Measurements from ENCODE around the gene TPPP.

TPPP gene

DNA sequence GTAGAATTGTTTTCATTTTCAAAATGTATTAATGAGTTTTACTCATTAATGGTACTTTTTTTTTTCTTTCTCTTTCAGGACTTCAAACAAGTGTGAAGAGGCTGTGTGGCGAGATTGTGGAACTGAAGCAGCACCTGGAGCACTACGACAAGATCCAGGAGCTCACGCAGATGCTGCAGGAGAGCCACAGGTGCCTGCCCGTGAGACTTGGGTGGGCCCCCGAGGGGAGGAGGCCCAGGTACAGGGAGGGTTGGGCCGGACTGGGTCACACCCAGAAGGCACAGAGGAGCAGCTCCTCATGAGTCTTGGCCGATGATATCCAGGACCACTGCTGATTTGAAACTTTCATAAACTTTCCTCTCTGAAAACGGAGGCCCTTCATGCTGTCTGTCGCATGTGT is 45.4 kb downstream of the TPPP start:
- Histone ChIP-seq H3K9me3 (ENCODE audit: control insufficient read depth, insufficient read depth, low read length) (peaks cover 19% of the 10 kb centered on the region), H3K4me3 (ENCODE audit: low read length) (no peak overlapping the region), H3F3A (ENCODE audit: control insufficient read depth, insufficient read depth) (no peaks in the 10 kb centered on the region), H3K27me3 (ENCODE audit: control insufficient read depth, low read length) (no peaks in the 10 kb centered on the region), H3K79me2 (ENCODE audit: control insufficient read depth, low read length) (no peaks in the 10 kb centered on the region), H4K20me1 (ENCODE audit: control insufficient read depth, insufficient read depth, low read depth, low read length) (no peaks in the 10 kb centered on the region), H3K4me2 (ENCODE audit: low read length) (no peak overlapping the region), H3K27ac (ENCODE audit: low read depth, low read length) (no peak overlapping the region), H3K4me1 (ENCODE audit: control insufficient read depth, low read length) (peaks cover 12% of the 10 kb centered on the region), H3K36me3 (ENCODE audit: control insufficient read depth, low read length) (peaks cover 71% of the 10 kb centered on the region), H3K9me2 (replicated peaks; ENCODE audit: control insufficient read depth, low read length) (no peaks in the 10 kb centered on the region)
- TF ChIP-seq CTCF (IDR thresholded peaks at IDR 0.05; ENCODE audit: low read depth, low read length, poor library complexity, severe bottlenecking) (no peak), EZH2phosphoT487 (IDR thresholded peaks at IDR 0.05; ENCODE audit: borderline replicate concordance, low read length) (no peak)

- Histone ChIP-seq H3K9me3 (ENCODE audit: control insufficient read depth, insufficient read depth, low read length) (peaks cover 19% of the 10 kb centered on the region), H3K27me3 (ENCODE audit: control insufficient read depth, low read length) (no peaks in the 10 kb centered on the region), H3K27ac (ENCODE audit: low read depth, low read length) (no peak overlapping the region), H3F3A (ENCODE audit: control insufficient read depth, insufficient read depth) (no peaks in the 10 kb centered on the region), H3K79me2 (ENCODE audit: control insufficient read depth, low read length) (no peaks in the 10 kb centered on the region), H3K4me3 (ENCODE audit: low read length) (no peak overlapping the region), H3K4me1 (ENCODE audit: control insufficient read depth, low read length) (peaks cover 12% of the 10 kb centered on the region), H4K20me1 (ENCODE audit: control insufficient read depth, insufficient read depth, low read depth, low read length) (no peaks in the 10 kb centered on the region), H3K9me2 (replicated peaks; ENCODE audit: control insufficient read depth, low read length) (no peaks in the 10 kb centered on the region), H3K36me3 (ENCODE audit: control insufficient read depth, low read length) (peaks cover 71% of the 10 kb centered on the region), H3K4me2 (ENCODE audit: low read length) (no peak overlapping the region)
- TF ChIP-seq CTCF (IDR thresholded peaks at IDR 0.05; ENCODE audit: low read depth, low read length, poor library complexity, severe bottlenecking) (no peak), EZH2phosphoT487 (IDR thresholded peaks at IDR 0.05; ENCODE audit: borderline replicate concordance, low read length) (no peak)
Measured at GRCh38 chr5:647311-647710, 45.8 kb downstream of the TPPP start.

- no peak overlapping the region for H3K4me2 ChIP-seq (ENCODE audit: low read length)
- H4K20me1 ChIP-seq (ENCODE audit: control insufficient read depth, insufficient read depth, low read depth, low read length), result no peaks in the 10 kb centered on the region
- H3K4me1 ChIP-seq (ENCODE audit: control insufficient read depth, low read length), result peaks cover 12% of the 10 kb centered on the region
- H3K27me3 ChIP-seq (ENCODE audit: control insufficient read depth, low read length), result no peaks in the 10 kb centered on the region
- no peaks in the 10 kb centered on the region for H3F3A ChIP-seq (ENCODE audit: control insufficient read depth, insufficient read depth)
- no peak overlapping the region for H3K4me3 ChIP-seq (ENCODE audit: low read length)
- peaks cover 19% of the 10 kb centered on the region for H3K9me3 ChIP-seq (ENCODE audit: control insufficient read depth, insufficient read depth, low read length)
- H3K9me2 ChIP-seq (replicated peaks; ENCODE audit: control insufficient read depth, low read length), result no peaks in the 10 kb centered on the region
- no peaks in the 10 kb centered on the region for H3K79me2 ChIP-seq (ENCODE audit: control insufficient read depth, low read length)
- peaks cover 66% of the 10 kb centered on the region for H3K36me3 ChIP-seq (ENCODE audit: control insufficient read depth, low read length)
- no peak overlapping the region for H3K27ac ChIP-seq (ENCODE audit: low read depth, low read length)
- no peak for TF ChIP-seq CTCF (IDR thresholded peaks at IDR 0.05; ENCODE audit: low read depth, low read length, poor library complexity, severe bottlenecking)
- no peak for TF ChIP-seq EZH2phosphoT487 (IDR thresholded peaks at IDR 0.05; ENCODE audit: borderline replicate concordance, low read length)
Measured at GRCh38 chr5:646396-647201, 46.6 kb downstream of the TPPP start.

Measured in DOHH2 (cell line).